IPS DF 6.9 (cell line): ENCODE data around the gene SRRM4.

Experiments used
- DNase-seq: peaks from one replicate; pipeline ENCODE4 v3.0.0-alpha.2; 2013; ENCODE audit warnings: low read depth, low spot score
- H3K27ac ChIP-seq: one replicate; pipeline ENCODE4 v1.5.1; 2013; ENCODE audit warnings: low read length, control low read depth
- H3K27me3 ChIP-seq: 2 replicates; pipeline ENCODE4 v1.6.1; 2013; ENCODE audit warnings: mild to moderate bottlenecking, low read length; ENCODE audit not compliant: control insufficient read depth, insufficient read depth
- H3K36me3 ChIP-seq: 2 replicates; pipeline ENCODE4 v1.6.1; 2013; ENCODE audit warnings: low read length; ENCODE audit not compliant: control insufficient read depth, insufficient read depth
- H3K4me1 ChIP-seq: 2 replicates; pipeline ENCODE4 v1.6.1; 2013; ENCODE audit warnings: low read length; ENCODE audit not compliant: control insufficient read depth, insufficient read depth
- H3K4me3 ChIP-seq: 2 replicates; pipeline ENCODE4 v1.5.1; 2013; ENCODE audit warnings: mild to moderate bottlenecking, low read length
- H3K9me3 ChIP-seq: 2 replicates; pipeline ENCODE4 v1.6.1; 2013; ENCODE audit warnings: low read length, inconsistent platforms; ENCODE audit not compliant: control insufficient read depth, insufficient read depth
- WGBS: extraction: QIAGEN DNeasy Blood & Tissue Kit; methylation state at CpG from one replicate; pipeline ENCODE4 v1.1.7; 2013; ENCODE audit warnings: mixed read lengths, missing lambda C conversion rate; ENCODE audit not compliant: insufficient read length, insufficient coverage; 5-methylcytosine and 5-hydroxymethylcytosine counted together

Gene SRRM4

DNA sequence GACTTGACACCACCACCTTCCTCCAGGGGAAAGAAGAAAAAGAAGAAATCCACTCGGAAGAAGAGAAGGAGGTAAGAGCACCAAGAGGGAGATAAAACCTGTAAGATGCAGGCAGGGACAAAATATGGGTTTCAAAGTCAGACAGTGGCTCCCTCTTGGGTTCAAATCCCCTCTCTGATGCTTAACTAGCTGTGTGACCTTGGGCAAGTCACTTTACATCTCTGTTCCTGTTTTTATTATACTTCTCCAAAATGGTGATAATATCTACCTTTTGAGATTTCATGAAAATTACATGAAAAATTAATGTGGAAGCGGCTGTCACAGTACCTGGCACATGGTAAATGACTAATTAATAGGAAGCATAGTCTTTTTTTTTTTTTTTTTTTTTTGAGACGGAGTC is 133.0 kb downstream of the SRRM4 start:
- Histone ChIP-seq H3K27ac (no peak overlapping the region), H3K36me3 (no peaks in the 10 kb centered on the region), H3K9me3 (no peaks in the 10 kb centered on the region), H3K4me1 (no peaks in the 10 kb centered on the region), H3K27me3 (no peaks in the 10 kb centered on the region), H3K4me3 (no peak overlapping the region)
- no CpG with 5 or more reads among the region's 3 CpGs for WGBS
- DNase-seq: no peak

DNA sequence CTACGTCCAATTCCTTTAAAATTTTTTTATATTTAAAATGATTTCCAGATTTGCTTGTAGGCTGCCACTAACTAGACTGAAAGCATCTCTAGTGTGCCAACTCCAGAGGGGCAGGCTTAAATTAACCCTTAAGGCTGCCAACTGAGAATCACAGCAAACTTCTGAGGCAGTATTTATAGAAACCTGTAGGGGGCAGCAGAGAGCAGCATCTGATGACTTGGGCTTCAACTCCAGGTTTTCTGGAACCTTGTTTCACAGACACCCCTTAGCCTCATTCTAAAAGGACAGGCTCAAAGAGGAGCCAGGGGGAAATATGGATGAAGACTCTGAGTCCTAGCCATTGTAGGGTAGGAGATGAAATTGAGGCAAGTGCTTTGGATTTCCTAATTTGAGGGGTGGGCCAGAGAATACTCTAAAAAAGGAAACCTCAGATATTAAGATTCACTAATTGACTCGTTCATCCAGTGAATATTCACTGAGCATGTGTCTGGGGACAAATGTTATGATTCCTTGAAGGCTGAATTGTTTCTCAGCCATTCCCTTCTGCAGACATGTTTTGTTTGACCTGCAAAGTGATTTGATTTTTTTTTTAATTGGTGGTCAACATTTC is 134.1 kb downstream of the SRRM4 start:
- no peak overlapping the region for H3K27ac ChIP-seq
- whole genome bisulfite sequencing: no CpG with 5 or more reads among the region's 2 CpGs
- H3K4me3 ChIP-seq: no peak overlapping the region
- DNase-seq: peak; percentile 61
- H3K9me3 ChIP-seq: no peaks in the 10 kb centered on the region
- no peaks in the 10 kb centered on the region for H3K4me1 ChIP-seq
- no peaks in the 10 kb centered on the region for H3K36me3 ChIP-seq
- H3K27me3 ChIP-seq: no peaks in the 10 kb centered on the region

DNA sequence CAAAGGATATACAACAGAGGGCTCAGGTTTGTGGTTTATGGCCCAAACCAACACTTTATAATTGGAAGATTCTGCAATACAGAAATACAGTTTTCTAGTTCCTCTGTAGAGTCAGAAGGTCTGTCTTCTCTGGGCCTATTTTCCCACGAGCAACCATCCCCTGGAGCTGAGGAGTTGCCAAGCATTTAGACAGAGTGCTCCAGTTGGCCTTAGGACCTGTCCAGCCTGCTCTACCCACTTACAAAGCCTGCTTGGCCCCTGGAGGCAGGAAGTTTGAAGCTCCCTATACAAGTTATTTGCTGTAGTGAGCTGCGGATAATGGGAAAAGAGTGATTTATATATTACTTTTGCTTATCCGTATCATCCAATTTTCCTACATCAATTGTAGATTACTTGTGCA is 136.6 kb downstream of the SRRM4 start:
- no peak overlapping the region for H3K27ac ChIP-seq
- H3K27me3 ChIP-seq: no peaks in the 10 kb centered on the region
- no peaks in the 10 kb centered on the region for H3K4me1 ChIP-seq
- H3K4me3 ChIP-seq: no peak overlapping the region
- DNase-seq: no peak
- WGBS: no CpG with 5 or more reads among the region's 3 CpGs
- H3K36me3 ChIP-seq: no peaks in the 10 kb centered on the region
- no peaks in the 10 kb centered on the region for H3K9me3 ChIP-seq

DNA sequence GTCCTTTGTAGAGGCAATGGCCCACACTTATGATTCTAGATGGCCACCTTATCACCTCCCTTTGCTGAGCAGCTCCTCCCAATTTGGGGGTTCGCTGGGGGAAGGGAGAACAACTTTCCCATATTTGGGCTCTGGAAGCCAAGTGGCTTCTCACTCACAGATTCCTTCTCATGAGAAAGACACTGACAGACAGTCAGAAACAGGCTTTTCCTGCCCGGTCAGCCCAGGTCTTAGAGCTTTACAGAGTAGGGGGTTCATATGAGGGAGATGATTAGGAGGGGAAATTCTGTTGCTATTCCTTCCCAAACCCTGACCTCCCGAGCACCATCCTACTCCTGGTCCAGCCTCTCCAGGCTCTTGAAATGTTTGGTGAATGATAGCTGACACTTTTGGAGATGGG is 137.3 kb downstream of the SRRM4 start:
- Histone ChIP-seq H3K27me3 (no peaks in the 10 kb centered on the region), H3K27ac (no peak overlapping the region), H3K9me3 (no peaks in the 10 kb centered on the region), H3K4me1 (no peaks in the 10 kb centered on the region), H3K4me3 (no peak overlapping the region), H3K36me3 (no peaks in the 10 kb centered on the region)
- DNase-seq: no peak
- no CpG with 5 or more reads among the region's 3 CpGs for WGBS

DNA sequence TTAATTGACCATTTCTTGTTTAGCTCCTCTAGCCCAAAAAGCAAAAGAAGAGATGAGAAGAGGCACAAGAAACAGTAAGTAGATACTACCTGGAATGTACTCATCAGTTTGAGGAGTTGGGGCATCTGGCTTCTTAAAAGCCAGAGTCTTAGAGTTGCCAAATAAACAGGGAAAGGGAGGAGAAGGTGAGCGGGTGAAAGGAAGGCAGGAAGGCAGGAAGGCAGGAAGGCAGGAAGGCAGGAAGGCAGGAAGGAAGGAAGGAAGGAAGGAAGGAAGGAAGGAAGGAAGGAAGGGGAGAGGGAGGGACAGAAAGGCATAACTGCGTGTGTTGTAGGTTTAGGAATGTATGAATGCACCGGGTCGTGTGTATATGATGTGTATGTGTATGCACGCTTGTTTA is 140.7 kb downstream of the SRRM4 start:
- no peak overlapping the region for H3K27ac ChIP-seq
- DNase-seq: no peak
- WGBS: 100% methylated on average over 3 of the region's 5 CpGs
- H3K4me1 ChIP-seq: no peaks in the 10 kb centered on the region
- H3K27me3 ChIP-seq: no peaks in the 10 kb centered on the region
- H3K36me3 ChIP-seq: no peaks in the 10 kb centered on the region
- H3K4me3 ChIP-seq: no peak overlapping the region
- no peaks in the 10 kb centered on the region for H3K9me3 ChIP-seq

DNA sequence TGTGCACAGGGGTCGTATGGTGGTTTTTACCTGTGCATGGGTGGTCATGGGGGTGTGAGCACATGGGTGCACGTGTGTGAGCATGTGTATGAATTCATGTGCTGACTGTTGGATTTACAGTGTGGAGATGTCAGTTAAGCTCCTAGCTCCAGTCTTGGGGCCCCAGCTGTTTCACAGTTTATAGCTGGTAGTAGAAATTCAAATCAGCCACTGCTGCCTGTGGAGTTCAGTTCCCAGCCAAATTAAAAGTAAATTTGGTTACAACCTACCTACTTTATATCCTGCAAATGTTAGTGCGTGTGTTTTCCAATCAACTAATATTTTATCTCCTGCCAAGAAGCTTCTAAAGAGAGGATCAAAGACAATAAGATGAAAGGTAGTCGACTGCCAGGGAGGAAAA is 141.4 kb downstream of the SRRM4 start:
- no peaks in the 10 kb centered on the region for H3K4me1 ChIP-seq
- H3K4me3 ChIP-seq: no peak overlapping the region
- no peaks in the 10 kb centered on the region for H3K27me3 ChIP-seq
- no peaks in the 10 kb centered on the region for H3K36me3 ChIP-seq
- no CpG with 5 or more reads among the region's 4 CpGs for WGBS
- H3K27ac ChIP-seq: no peak overlapping the region
- no peaks in the 10 kb centered on the region for H3K9me3 ChIP-seq
- DNase-seq: no peak

DNA sequence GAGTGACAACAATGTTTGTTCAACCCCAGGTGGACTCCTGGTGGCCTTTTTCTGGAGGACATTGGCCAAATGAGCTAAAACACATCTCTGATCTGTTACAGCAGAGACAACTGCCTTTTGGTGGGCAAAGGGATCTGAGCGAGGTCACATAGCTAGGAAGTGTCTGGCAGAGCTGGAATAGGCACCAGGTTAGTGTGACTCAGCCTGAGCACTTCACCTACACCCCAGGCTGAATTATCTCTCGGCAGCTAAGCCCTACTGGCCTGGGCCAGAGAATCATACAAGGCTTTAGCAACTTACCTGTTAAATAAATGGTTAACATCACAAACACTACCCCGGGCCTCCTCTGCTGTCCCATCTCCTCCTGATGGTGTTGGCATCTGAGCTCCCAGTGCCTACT is 147.2 kb downstream of the SRRM4 start:
- no CpG with 5 or more reads among the region's 3 CpGs for WGBS
- no peak for DNase-seq
- H3K27ac ChIP-seq: no peak overlapping the region

DNA sequence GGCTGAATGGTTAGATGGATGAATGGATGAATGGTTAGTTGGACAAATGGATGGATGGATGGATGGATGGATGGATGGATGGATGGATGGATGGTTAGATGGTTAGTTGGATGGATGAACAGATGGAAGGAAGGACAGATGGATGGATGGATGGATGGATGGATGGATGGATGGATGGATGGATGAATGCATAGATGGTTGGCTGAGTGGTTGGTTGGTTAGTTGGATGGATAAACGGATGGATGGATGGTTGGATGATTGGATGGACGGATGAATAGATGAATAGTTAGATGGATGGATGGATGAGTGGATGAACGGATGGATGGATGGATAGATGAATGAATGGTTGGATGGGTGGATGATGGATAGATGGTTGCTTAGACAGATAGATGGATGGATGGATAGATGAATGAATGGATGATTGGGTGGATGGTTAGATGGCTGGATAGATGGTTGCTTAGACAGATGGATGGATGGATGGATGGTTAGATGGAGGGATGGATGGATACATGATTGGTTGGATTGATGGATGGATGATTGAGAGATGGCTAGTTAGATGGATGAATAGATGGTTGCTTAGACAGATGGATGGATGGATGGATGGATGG is 148.6 kb downstream of the SRRM4 start:
- Histone ChIP-seq H3K27ac (no peak overlapping the region), H3K4me3 (no peak overlapping the region), H3K36me3 (no peaks in the 10 kb centered on the region), H3K9me3 (peaks cover 3% of the 10 kb centered on the region), H3K4me1 (no peaks in the 10 kb centered on the region), H3K27me3 (no peaks in the 10 kb centered on the region)
- WGBS: 100% methylated on average over 3 of the region's 3 CpGs
- DNase-seq: no peak

More for the DNA sequence above, 147.2 kb downstream of the SRRM4 start:
- peaks cover 3% of the 10 kb centered on the region for H3K9me3 ChIP-seq
- no peaks in the 10 kb centered on the region for H3K27me3 ChIP-seq
- no peak overlapping the region for H3K4me3 ChIP-seq
- no peaks in the 10 kb centered on the region for H3K36me3 ChIP-seq
- no peaks in the 10 kb centered on the region for H3K4me1 ChIP-seq

DNA sequence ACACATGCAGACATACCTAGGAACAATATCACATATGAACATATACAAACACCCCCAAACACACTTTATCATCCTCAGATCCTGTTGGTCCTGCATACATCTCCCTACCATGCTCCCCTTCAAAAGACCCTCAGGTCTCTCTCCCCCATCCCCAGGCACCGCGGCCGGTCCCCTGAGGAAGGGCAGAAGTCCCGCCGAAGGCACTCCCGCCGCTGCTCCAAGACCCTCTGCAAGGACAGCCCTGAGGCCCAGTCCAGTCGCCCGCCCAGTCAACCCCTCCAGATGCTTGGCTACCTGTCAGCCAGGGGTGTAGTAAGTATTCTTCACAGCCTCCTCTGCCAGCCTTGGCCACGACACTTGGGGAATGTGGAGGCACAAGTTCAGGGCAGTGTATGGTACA is 149.2 kb downstream of the SRRM4 start:
- WGBS: no CpG with 5 or more reads among the region's 10 CpGs
- H3K9me3 ChIP-seq: peaks cover 3% of the 10 kb centered on the region
- no peaks in the 10 kb centered on the region for H3K27me3 ChIP-seq
- no peak for DNase-seq
- H3K36me3 ChIP-seq: no peaks in the 10 kb centered on the region
- H3K4me1 ChIP-seq: no peaks in the 10 kb centered on the region
- no peak overlapping the region for H3K4me3 ChIP-seq
- H3K27ac ChIP-seq: no peak overlapping the region

DNA sequence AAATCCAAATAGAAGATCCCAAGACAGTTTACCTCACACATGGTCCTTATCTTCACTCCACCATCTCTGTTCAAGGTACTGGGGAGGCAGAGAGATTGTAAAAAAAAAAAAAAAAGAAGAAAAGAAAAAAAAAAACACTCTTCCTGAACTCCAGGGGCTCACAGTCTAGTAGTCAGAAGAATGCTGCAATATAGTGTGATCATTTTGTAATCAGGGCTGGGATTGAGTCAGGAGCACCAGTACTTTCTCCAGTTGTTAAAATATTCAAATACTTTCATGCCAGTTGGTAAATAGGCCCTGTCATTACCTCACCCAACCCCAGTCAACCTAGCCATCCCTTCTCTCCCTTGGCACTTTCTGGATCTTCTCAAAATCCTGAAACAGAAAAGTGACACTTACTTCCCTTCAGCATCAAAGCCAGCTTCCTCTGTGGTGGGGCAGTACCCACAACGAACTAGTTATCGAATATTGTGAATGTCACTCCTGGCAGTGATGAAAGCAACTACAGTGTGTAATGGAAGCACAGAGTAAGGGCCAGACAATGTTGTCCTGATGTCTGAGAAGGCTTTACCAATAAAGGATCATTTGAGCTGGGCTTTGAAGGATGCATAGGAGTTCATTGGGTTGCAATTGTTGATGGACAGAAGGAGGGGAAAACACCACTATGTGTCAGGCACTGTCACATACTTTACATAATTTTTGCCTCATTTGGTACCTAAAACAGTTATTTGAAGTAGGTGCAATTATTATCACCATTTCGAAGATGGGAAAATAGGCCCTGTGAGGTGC is 153.1 kb downstream of the SRRM4 start:
- WGBS: no CpG with 5 or more reads among the region's 3 CpGs
- DNase-seq: no peak
- Histone ChIP-seq H3K4me1 (no peaks in the 10 kb centered on the region), H3K27me3 (no peaks in the 10 kb centered on the region), H3K27ac (no peak overlapping the region), H3K9me3 (peaks cover 3% of the 10 kb centered on the region), H3K36me3 (no peaks in the 10 kb centered on the region), H3K4me3 (no peak overlapping the region)
